HG02623 (cell line): ENCODE measurements around the gene ASB3.
"Not testable (repeated sequence)": the region's sequence is repeated elsewhere in the genome, so short reads cannot be mapped to it uniquely, and the experiment has no call there.

Experiments
- ATAC-seq: cut with Tn5 transposase; IDR thresholded peaks from one replicate; pipeline ENCODE4 v1.9.1; 2021; ENCODE audit warnings: moderate library complexity; ENCODE audit not compliant: unreplicated experiment

Gene ASB3

GRCh38 chr2:53786705-53787613, at the start of gene ASB3, which contains the start of gene ERLEC1:
Gene ASB3 (minus strand): TSS chr2:53786953. CDS start chr2:53765572, 21,381 bp downstream.
Gene ERLEC1 (plus strand): TSS chr2:53787044. CDS start chr2:53787211, 167 bp downstream.
- ATAC-seq: peak; percentile 96

GRCh38 chr2:53829980-53830290, 43.2 kb upstream of the ASB3 start:
- ATAC-seq: not testable (repeated sequence)

- no peak for ATAC-seq
Observed at GRCh38 chr2:53829273-53829979, 42.7 kb upstream of the ASB3 start.

GRCh38 chr2:53828331-53828730, 41.6 kb upstream of the ASB3 start:
- no peak for ATAC-seq

- ATAC-seq: no peak
Observed at GRCh38 chr2:53827398-53828175, 40.8 kb upstream of the ASB3 start.

GRCh38 chr2:53826587-53827397, 40.0 kb upstream of the ASB3 start:
- no peak for ATAC-seq

- ATAC-seq: no peak
Observed at GRCh38 chr2:53826030-53826410, 39.3 kb upstream of the ASB3 start.

GRCh38 chr2:53823639-53824038, 36.9 kb upstream of the ASB3 start:
- not testable (repeated sequence) for ATAC-seq

GRCh38 chr2:53821810-53822209, 35.1 kb upstream of the ASB3 start:
- ATAC-seq: no peak

GRCh38 chr2:53820711-53821110, 34.0 kb upstream of the ASB3 start:
- ATAC-seq: no peak

- no peak for ATAC-seq
Observed at GRCh38 chr2:53820048-53820447, 33.3 kb upstream of the ASB3 start.

GRCh38 chr2:53819634-53820033, 32.9 kb upstream of the ASB3 start:
- no peak for ATAC-seq

GRCh38 chr2:53818854-53819435, 32.2 kb upstream of the ASB3 start:
- no peak for ATAC-seq

- no peak for ATAC-seq
Observed at GRCh38 chr2:53813151-53813550, 26.4 kb upstream of the ASB3 start.

- no peak for ATAC-seq
Observed at GRCh38 chr2:53811601-53812000, 24.8 kb upstream of the ASB3 start.

- no peak for ATAC-seq
Observed at GRCh38 chr2:53802617-53803151, 15.9 kb upstream of the ASB3 start.

- no peak for ATAC-seq
Observed at GRCh38 chr2:53801547-53801946, 14.8 kb upstream of the ASB3 start.

- ATAC-seq: no peak
Observed at GRCh38 chr2:53793821-53794220, 7.1 kb upstream of the ASB3 start.

GRCh38 chr2:53793261-53793660, 6.5 kb upstream of the ASB3 start:
- no peak for ATAC-seq
